ENCODE results near the gene ZDHHC24.

DNA sequence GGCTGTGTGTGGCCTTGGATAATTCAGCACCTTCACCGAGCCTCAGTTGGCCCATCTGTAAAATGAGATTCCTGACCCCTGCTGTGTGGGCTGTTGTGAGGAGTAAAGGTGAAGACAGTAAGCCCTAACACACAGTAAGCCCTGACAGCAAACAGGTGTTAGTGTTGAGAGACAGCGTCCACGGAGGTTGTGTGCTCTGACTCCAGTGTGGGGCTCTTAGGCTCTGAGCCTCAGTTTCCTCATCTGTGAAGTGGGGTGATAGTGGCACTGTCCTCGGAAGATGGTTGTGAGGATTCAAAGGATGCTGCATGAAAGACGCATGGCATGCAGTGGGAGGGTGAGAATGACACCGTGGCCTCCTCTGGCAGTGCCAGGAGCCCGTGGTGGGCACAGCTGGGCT, 51.4 kb downstream of the ZDHHC24 start:
- TF ChIP-seq, protein P1, sequence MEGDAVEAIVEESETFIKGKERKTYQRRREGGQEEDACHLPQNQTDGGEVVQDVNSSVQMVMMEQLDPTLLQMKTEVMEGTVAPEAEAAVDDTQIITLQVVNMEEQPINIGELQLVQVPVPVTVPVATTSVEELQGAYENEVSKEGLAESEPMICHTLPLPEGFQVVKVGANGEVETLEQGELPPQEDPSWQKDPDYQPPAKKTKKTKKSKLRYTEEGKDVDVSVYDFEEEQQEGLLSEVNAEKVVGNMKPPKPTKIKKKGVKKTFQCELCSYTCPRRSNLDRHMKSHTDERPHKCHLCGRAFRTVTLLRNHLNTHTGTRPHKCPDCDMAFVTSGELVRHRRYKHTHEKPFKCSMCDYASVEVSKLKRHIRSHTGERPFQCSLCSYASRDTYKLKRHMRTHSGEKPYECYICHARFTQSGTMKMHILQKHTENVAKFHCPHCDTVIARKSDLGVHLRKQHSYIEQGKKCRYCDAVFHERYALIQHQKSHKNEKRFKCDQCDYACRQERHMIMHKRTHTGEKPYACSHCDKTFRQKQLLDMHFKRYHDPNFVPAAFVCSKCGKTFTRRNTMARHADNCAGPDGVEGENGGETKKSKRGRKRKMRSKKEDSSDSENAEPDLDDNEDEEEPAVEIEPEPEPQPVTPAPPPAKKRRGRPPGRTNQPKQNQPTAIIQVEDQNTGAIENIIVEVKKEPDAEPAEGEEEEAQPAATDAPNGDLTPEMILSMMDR (conservative IDR thresholded peaks at IDR 0.05): no peak
- no peak for TF ChIP-seq EZH2 (IDR thresholded peaks at IDR 0.05; ENCODE audit: low read depth)
